GM12891 (cell line): ENCODE measurements around the gene CLNK.

Source experiments
- POLR2A ChIP-seq: IDR thresholded peaks from 2 replicates; pipeline ENCODE4 v1.6.1; 2011; ENCODE audit warnings: low read depth, low read length, control low read depth
- TAF1 ChIP-seq: IDR thresholded peaks from 2 replicates; pipeline ENCODE4 v1.6.1; 2011; ENCODE audit warnings: low read depth, low read length, control low read depth

GRCh38 chr4:10648479-10648878 lies 36.1 kb downstream of the CLNK start:
- TF ChIP-seq POLR2A (no peak), TAF1 (no peak)
